ENCODE results near the gene C19orf33.
A peak's percentile ranks its signal among the peaks of the same experiment; 100 is the strongest.

Gene C19orf33

DNA sequence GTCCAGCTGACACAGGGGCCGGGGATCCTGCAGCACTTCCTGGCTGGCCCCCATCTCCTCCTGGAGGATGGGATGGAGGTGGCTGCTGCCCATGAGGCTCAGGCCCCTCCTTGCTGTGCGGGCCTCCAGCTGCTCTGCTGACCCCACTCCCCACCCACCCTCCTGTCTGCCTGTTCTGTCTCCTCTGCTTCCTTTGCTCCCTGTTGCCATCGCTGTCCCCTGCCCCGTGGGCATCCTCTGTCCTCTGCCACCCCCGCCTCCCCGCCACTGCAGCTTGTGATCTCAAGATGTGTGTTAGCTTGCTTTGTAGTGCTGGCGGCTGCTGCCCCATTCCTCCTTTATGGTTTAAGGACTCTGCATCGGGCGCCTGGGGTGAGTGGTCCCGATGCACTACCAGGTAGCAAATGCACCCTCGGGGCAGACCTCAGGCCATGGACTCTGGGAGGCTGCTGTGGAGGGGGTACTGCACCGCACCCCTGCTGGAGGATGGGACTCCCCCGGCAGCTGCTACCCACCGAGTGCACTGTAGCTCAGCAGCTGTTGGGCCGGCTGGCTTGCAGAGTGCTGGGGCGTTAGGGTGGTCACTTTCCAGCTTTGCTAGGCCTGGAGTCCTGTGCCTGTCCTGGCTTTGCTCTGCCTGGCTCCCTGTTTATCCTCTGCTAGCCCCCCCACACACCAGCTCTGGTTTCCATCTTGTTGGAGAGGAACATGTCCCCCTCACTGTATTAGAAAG is 15.8 kb upstream of the C19orf33 start:
- no peak overlapping the region for H3K4me3 ChIP-seq (replicated peaks; ENCODE audit: low read depth, low read length)
- no peak for DNase-seq (ENCODE audit: extremely low read depth, low read depth)
- TF ChIP-seq, protein P1, sequence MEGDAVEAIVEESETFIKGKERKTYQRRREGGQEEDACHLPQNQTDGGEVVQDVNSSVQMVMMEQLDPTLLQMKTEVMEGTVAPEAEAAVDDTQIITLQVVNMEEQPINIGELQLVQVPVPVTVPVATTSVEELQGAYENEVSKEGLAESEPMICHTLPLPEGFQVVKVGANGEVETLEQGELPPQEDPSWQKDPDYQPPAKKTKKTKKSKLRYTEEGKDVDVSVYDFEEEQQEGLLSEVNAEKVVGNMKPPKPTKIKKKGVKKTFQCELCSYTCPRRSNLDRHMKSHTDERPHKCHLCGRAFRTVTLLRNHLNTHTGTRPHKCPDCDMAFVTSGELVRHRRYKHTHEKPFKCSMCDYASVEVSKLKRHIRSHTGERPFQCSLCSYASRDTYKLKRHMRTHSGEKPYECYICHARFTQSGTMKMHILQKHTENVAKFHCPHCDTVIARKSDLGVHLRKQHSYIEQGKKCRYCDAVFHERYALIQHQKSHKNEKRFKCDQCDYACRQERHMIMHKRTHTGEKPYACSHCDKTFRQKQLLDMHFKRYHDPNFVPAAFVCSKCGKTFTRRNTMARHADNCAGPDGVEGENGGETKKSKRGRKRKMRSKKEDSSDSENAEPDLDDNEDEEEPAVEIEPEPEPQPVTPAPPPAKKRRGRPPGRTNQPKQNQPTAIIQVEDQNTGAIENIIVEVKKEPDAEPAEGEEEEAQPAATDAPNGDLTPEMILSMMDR (IDR thresholded peaks at IDR 0.05; ENCODE audit: low read depth, low read length, missing control alignments) = no peak

DNA sequence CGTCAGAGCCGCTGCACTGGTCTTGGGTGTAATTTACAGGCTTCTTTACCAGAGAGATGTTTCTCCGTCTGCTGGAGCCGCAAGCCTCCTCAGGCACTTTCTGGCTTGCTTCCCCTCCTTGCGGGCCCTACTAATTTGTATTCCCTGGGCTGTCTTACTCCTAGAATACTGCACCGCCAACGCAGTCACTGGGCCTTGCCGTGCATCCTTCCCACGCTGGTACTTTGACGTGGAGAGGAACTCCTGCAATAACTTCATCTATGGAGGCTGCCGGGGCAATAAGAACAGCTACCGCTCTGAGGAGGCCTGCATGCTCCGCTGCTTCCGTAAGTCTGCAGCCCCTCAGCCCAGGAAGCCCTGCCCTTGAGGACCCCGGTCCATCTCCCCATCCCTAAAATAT is 14.1 kb upstream of the C19orf33 start:
- TF ChIP-seq, protein P1 (IDR thresholded peaks at IDR 0.05; ENCODE audit: low read depth, low read length, missing control alignments) = no peak
- DNase-seq (ENCODE audit: extremely low read depth, low read depth) = no peak

DNA sequence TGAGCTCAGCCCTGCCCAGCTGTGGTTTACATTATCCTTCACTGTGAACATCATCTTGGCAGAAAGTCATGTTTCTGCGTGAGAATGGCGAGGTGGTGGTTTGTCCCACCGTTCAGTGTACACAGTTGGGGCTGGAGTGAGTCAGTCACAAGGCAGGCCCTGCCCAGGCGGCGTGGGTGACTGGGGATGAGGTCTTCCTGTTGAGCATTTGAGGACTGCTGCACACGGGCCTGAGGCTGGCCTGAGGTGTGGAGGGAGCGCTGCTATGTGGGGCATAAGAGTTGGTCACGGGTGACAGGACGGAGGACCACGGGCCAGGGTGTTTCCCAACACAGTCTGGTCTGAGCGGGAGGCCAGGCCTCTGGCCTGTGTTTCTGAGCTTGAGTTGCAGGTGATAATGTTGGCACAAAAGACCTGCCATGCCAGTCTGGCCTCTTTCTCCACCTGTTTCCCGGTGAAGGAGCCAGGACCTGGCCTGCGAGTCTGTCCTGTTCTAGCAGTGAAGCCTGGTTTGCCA is 13.4 kb upstream of the C19orf33 start:
- H3K4me3 ChIP-seq (replicated peaks; ENCODE audit: low read depth, low read length) = no peak overlapping the region
- TF ChIP-seq, protein P1 (IDR thresholded peaks at IDR 0.05; ENCODE audit: low read depth, low read length, missing control alignments) = no peak
- peak; percentile 52 for DNase-seq (ENCODE audit: extremely low read depth, low read depth)

More for the DNA sequence above, 14.1 kb upstream of the C19orf33 start:
- no peak overlapping the region for H3K4me3 ChIP-seq (replicated peaks; ENCODE audit: low read depth, low read length)

DNA sequence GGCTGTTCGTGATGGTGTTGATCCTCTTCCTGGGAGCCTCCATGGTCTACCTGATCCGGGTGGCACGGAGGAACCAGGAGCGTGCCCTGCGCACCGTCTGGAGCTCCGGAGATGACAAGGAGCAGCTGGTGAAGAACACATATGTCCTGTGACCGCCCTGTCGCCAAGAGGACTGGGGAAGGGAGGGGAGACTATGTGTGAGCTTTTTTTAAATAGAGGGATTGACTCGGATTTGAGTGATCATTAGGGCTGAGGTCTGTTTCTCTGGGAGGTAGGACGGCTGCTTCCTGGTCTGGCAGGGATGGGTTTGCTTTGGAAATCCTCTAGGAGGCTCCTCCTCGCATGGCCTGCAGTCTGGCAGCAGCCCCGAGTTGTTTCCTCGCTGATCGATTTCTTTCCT is 12.2 kb upstream of the C19orf33 start:
- TF ChIP-seq, protein P1 (IDR thresholded peaks at IDR 0.05; ENCODE audit: low read depth, low read length, missing control alignments) = no peak

DNA sequence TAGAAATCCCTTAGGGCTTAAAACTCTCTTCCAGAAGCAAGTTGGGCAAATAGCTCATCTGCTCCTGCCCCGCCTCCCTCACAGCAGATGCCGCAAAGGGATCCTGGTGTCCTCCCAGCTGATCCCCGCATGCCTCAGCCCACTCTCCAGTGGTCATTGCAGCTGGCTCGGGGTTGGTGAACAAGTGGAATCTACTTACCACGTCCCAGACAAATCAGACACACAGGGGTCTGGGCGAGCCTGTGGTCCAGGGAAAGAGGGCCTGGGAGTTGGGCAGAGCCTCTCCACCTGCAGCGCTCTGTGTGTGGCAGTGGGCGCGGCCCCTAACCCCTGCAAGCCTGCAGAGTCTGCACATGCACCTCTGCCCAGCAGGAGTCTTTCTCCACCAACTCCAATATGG is 10.8 kb upstream of the C19orf33 start:
- no peak for DNase-seq (ENCODE audit: extremely low read depth, low read depth)
- TF ChIP-seq, protein P1 (IDR thresholded peaks at IDR 0.05; ENCODE audit: low read depth, low read length, missing control alignments) = no peak
- H3K4me3 ChIP-seq (replicated peaks; ENCODE audit: low read depth, low read length) = no peak overlapping the region

More for the DNA sequence above, 12.2 kb upstream of the C19orf33 start:
- H3K4me3 ChIP-seq (replicated peaks; ENCODE audit: low read depth, low read length) = no peak overlapping the region
- DNase-seq (ENCODE audit: extremely low read depth, low read depth) = no peak

DNA sequence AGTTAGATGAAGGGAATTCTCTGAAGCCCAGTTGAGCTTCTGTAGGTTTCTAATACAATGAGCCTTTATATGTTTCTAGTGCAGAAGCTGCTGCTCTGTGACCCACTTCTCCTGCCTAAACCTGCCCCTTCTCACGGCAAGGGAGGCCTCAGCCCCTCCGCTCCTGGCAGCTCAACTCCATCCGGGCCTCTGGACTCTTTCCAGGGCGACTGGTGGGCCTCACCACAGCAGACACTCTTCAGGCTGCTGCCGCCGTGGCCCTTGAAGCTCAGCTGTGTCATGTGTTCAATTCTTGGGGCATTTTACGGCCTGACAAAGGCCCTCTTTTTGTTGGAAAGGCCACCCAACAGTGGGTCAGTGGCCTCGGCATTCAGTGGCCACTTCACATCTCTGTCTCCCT is 10.0 kb upstream of the C19orf33 start:
- no peak for DNase-seq (ENCODE audit: extremely low read depth, low read depth)
- H3K4me3 ChIP-seq (replicated peaks; ENCODE audit: low read depth, low read length) = no peak overlapping the region
- TF ChIP-seq, protein P1 (IDR thresholded peaks at IDR 0.05; ENCODE audit: low read depth, low read length, missing control alignments) = no peak
